ENCODE data around the gene STYX. TPM values are rescaled to one million over a fixed set of nuclear protein-coding genes. Genes with fewer than 3 reads are reported as not detected.
A peak's percentile ranks its signal among the peaks of the same experiment; 100 is the strongest.

The STYX gene
- total RNA-seq, 1 donor from 2014 or later, result 13.1 TPM

GRCh38 chr14:52735921-52736489 is 6.0 kb downstream of the STYX start:
- TF ChIP-seq CTCF (IDR thresholded peaks at IDR 0.05), result no peak
- peaks cover 58% of the 10 kb centered on the region for H3K4me1 Mint-ChIP-seq
- DNase-seq, result no peak
- ChIA-PET POLR2A (no interaction called here), CTCF (no interaction called here)
- no peaks in the 10 kb centered on the region for H3K27me3 Mint-ChIP-seq
- H3K4me3 Mint-ChIP-seq, result no peak overlapping the region
- intact Hi-C loops (cut with micrococcal nuclease), result no loop called here
- no peak for ATAC-seq (ENCODE audit: low read depth)
- H3K36me3 Mint-ChIP-seq (ENCODE audit: low read depth), result peaks cover 33% of the 10 kb centered on the region
- H3K9me3 Mint-ChIP-seq, result no peaks in the 10 kb centered on the region
- peak overlapping the region; percentile 6 for H3K27ac Mint-ChIP-seq

GRCh38 chr14:52738409-52738808 is 8.4 kb downstream of the STYX start:
- Mint-ChIP-seq H3K9me3 (no peaks in the 10 kb centered on the region), H3K4me3 (no peak overlapping the region), H3K36me3 (ENCODE audit: low read depth) (peaks cover 30% of the 10 kb centered on the region), H3K4me1 (peaks cover 66% of the 10 kb centered on the region), H3K27ac (no peak overlapping the region), H3K27me3 (no peaks in the 10 kb centered on the region)
- DNase-seq (no peak), ATAC-seq (ENCODE audit: low read depth) (no peak)
- intact Hi-C loops (cut with micrococcal nuclease), result loop anchor here (1.0 kb wide), 1 partner anchor 8 kb away; the partner anchor contains the start of gene STYX
- POLR2A ChIA-PET, result no interaction called here
- CTCF ChIA-PET, result no interaction called here
- no peak for TF ChIP-seq CTCF (IDR thresholded peaks at IDR 0.05)

- POLR2A ChIA-PET, result interaction anchor here (3.3 kb wide), 1 partner anchor 11 kb away, joined by 37 read pairs; the partner anchor contains the start of gene STYX
- peak overlapping the region; percentile 3 for H3K27ac Mint-ChIP-seq
- H3K9me3 Mint-ChIP-seq, result no peaks in the 10 kb centered on the region
- ATAC-seq (ENCODE audit: low read depth) (no peak), DNase-seq (no peak)
- CTCF ChIA-PET, result no interaction called here
- intact Hi-C loops (cut with micrococcal nuclease), result loop anchor here (5.0 kb wide), 1 partner anchor 33 kb away; the partner anchor contains the start of gene PSMC6
- no peak for TF ChIP-seq CTCF (IDR thresholded peaks at IDR 0.05)
- H3K27me3 Mint-ChIP-seq, result no peaks in the 10 kb centered on the region
- peaks cover 52% of the 10 kb centered on the region for H3K4me1 Mint-ChIP-seq
- peaks cover 18% of the 10 kb centered on the region for H3K36me3 Mint-ChIP-seq (ENCODE audit: low read depth)
- H3K4me3 Mint-ChIP-seq, result no peak overlapping the region
Measured at GRCh38 chr14:52740751-52741150, 10.8 kb downstream of the STYX start.

GRCh38 chr14:52741865-52742264 is 11.9 kb downstream of the STYX start:
- ChIA-PET POLR2A (interaction anchor here (0.6 to 3.3 kb wide), 8 partner anchors 11 to 1910 kb away, joined by 3 to 37 read pairs (median 4); partner anchors contain the start of gene STYX), CTCF (interaction anchor here (1.0 kb wide), 1 partner anchor 14 kb away, joined by 3 read pairs; no protein-coding TSS in a partner anchor)
- TF ChIP-seq CTCF (IDR thresholded peaks at IDR 0.05), result no peak
- DNase-seq (no peak), ATAC-seq (ENCODE audit: low read depth) (peak; percentile 10)
- Mint-ChIP-seq H3K27ac (peak overlapping the region; percentile 87), H3K36me3 (ENCODE audit: low read depth) (peaks cover 25% of the 10 kb centered on the region), H3K9me3 (no peaks in the 10 kb centered on the region), H3K27me3 (no peaks in the 10 kb centered on the region), H3K4me3 (peak overlapping the region; percentile 73), H3K4me1 (peaks cover 42% of the 10 kb centered on the region)
- intact Hi-C loops (cut with micrococcal nuclease), result loop anchor here (1.0 to 5.0 kb wide), 2 partner anchors 12 to 35 kb away; partner anchors contain the start of genes PSMC6 and STYX

- ATAC-seq (ENCODE audit: low read depth), result no peak
- Mint-ChIP-seq H3K4me3 (no peak overlapping the region), H3K27me3 (no peaks in the 10 kb centered on the region), H3K36me3 (ENCODE audit: low read depth) (peaks cover 46% of the 10 kb centered on the region), H3K4me1 (peaks cover 3% of the 10 kb centered on the region), H3K9me3 (no peaks in the 10 kb centered on the region), H3K27ac (no peak overlapping the region)
- no peak for TF ChIP-seq CTCF (IDR thresholded peaks at IDR 0.05)
- intact Hi-C loops (cut with micrococcal nuclease), result no loop called here
- ChIA-PET POLR2A (no interaction called here), CTCF (no interaction called here)
- DNase-seq, result no peak
Measured at GRCh38 chr14:52748647-52749292, 18.8 kb downstream of the STYX start.
